ENCODE measurements around the gene CD160.

GRCh38 chr1:145720556-145720877, 1.2 kb downstream of the CD160 start:
- TF ChIP-seq CTCF (IDR thresholded peaks at IDR 0.05) (no peak), POLR2A (IDR thresholded peaks at IDR 0.05) (no peak)

Measured in ovary (tissue), 3 donors.